DOHH2 (cell line): ENCODE data around the gene AHCY.

Experiments
- H3F3A ChIP-seq: fragments of 200-600 bp; sonication (generic), shearing (Covaris generic); 2 replicates; pipeline ENCODE4 v1.6.0; 2016; ENCODE audit warnings: antibody characterized with exemption, mild to moderate bottlenecking; ENCODE audit not compliant: control insufficient read depth, insufficient read depth
- H3K27ac ChIP-seq: fragments of 200-600 bp; sonication (generic); 2 replicates; pipeline ENCODE4 v1.5.1; 2014; ENCODE audit warnings: low read depth, mild to moderate bottlenecking, low read length, moderate library complexity
- H3K27me3 ChIP-seq: fragments of 200-600 bp; sonication (generic); 2 replicates; pipeline ENCODE4 v1.6.1; 2014; ENCODE audit warnings: mild to moderate bottlenecking, low read length, mixed read lengths; ENCODE audit not compliant: control insufficient read depth
- H3K36me3 ChIP-seq: fragments of 200-600 bp; sonication (generic); 2 replicates; pipeline ENCODE4 v1.6.1; 2014; ENCODE audit warnings: mild to moderate bottlenecking, low read length, moderate library complexity, mixed read lengths; ENCODE audit not compliant: control insufficient read depth
- H3K4me1 ChIP-seq: fragments of 200-600 bp; sonication (generic); 2 replicates; pipeline ENCODE4 v1.6.1; 2014; ENCODE audit warnings: mild to moderate bottlenecking, low read length, mixed read lengths; ENCODE audit not compliant: control insufficient read depth
- H3K4me2 ChIP-seq: fragments of 200-600 bp; sonication (generic); 2 replicates; pipeline ENCODE4 v1.6.0; 2014; ENCODE audit warnings: mild to moderate bottlenecking, low read length, moderate library complexity
- H3K4me3 ChIP-seq: fragments of 200-600 bp; sonication (generic); 2 replicates; pipeline ENCODE4 v1.5.1; 2014; ENCODE audit warnings: mild to moderate bottlenecking, low read length, mixed read lengths
- H3K79me2 ChIP-seq: fragments of 200-600 bp; sonication (generic); 2 replicates; pipeline ENCODE4 v1.6.1; 2014; ENCODE audit warnings: mild to moderate bottlenecking, low read length, mixed read lengths; ENCODE audit not compliant: control insufficient read depth
- H3K9me2 ChIP-seq: fragments of 200-600 bp; sonication (generic); replicated peaks from 2 replicates; pipeline ENCODE4 v1.6.1; 2014; ENCODE audit warnings: mild to moderate bottlenecking, low read length, mixed read lengths; ENCODE audit not compliant: control insufficient read depth
- H3K9me3 ChIP-seq: fragments of 200-600 bp; sonication (generic); 2 replicates; pipeline ENCODE4 v1.6.1; 2014; ENCODE audit warnings: antibody characterized with exemption, low read length, mixed read lengths; ENCODE audit not compliant: control insufficient read depth, insufficient read depth
- H4K20me1 ChIP-seq: fragments of 200-600 bp; sonication (generic); 2 replicates; pipeline ENCODE4 v1.6.0; 2014; ENCODE audit warnings: low read depth, mild to moderate bottlenecking, antibody characterized with exemption, low read length, moderate library complexity; ENCODE audit not compliant: control insufficient read depth, insufficient read depth
- EZH2phosphoT487 ChIP-seq: fragments of 200-600 bp; sonication (generic); IDR thresholded peaks from 2 replicates; pipeline ENCODE4 v1.6.1; 2017; ENCODE audit warnings: borderline replicate concordance, mild to moderate bottlenecking, antibody characterized with exemption, low read length, moderate library complexity, mixed read lengths
- TF ChIP-seq, protein P1 (sequence below): fragments of 200-600 bp; sonication (generic); IDR thresholded peaks from one replicate; pipeline ENCODE4 v1.5.1; 2014; ENCODE audit warnings: antibody characterized with exemption, mild to moderate bottlenecking, low read depth, low read length; ENCODE audit not compliant: poor library complexity, severe bottlenecking

Gene AHCY

GRCh38 chr20:34305333-34306230 is 2.4 kb upstream of the AHCY start:
- H3K79me2 ChIP-seq = peaks cover 23% of the 10 kb centered on the region
- H3K4me2 ChIP-seq = no peak overlapping the region
- H3K4me1 ChIP-seq = peaks cover 21% of the 10 kb centered on the region
- no peaks in the 10 kb centered on the region for H3K9me3 ChIP-seq
- H3K4me3 ChIP-seq = no peak overlapping the region
- no peaks in the 10 kb centered on the region for H3K9me2 ChIP-seq
- H3K27me3 ChIP-seq = peaks cover 3% of the 10 kb centered on the region
- no peak overlapping the region for H3K27ac ChIP-seq
- peaks cover 11% of the 10 kb centered on the region for H4K20me1 ChIP-seq
- TF ChIP-seq, protein P1, sequence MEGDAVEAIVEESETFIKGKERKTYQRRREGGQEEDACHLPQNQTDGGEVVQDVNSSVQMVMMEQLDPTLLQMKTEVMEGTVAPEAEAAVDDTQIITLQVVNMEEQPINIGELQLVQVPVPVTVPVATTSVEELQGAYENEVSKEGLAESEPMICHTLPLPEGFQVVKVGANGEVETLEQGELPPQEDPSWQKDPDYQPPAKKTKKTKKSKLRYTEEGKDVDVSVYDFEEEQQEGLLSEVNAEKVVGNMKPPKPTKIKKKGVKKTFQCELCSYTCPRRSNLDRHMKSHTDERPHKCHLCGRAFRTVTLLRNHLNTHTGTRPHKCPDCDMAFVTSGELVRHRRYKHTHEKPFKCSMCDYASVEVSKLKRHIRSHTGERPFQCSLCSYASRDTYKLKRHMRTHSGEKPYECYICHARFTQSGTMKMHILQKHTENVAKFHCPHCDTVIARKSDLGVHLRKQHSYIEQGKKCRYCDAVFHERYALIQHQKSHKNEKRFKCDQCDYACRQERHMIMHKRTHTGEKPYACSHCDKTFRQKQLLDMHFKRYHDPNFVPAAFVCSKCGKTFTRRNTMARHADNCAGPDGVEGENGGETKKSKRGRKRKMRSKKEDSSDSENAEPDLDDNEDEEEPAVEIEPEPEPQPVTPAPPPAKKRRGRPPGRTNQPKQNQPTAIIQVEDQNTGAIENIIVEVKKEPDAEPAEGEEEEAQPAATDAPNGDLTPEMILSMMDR = no peak
- no peak for TF ChIP-seq EZH2phosphoT487
- H3K36me3 ChIP-seq = peaks cover 22% of the 10 kb centered on the region
- H3F3A ChIP-seq = peaks cover 7% of the 10 kb centered on the region

- H3K9me3 ChIP-seq = no peaks in the 10 kb centered on the region
- peak overlapping the region; percentile 55 for H3K27ac ChIP-seq
- peak overlapping the region; percentile 74 for H3K4me2 ChIP-seq
- peak overlapping the region; percentile 84 for H3K4me3 ChIP-seq
- peaks cover 37% of the 10 kb centered on the region for H3K4me1 ChIP-seq
- peaks cover 7% of the 10 kb centered on the region for H3F3A ChIP-seq
- peaks cover 53% of the 10 kb centered on the region for H3K79me2 ChIP-seq
- no peak for TF ChIP-seq EZH2phosphoT487
- TF ChIP-seq, protein P1 = peak; percentile 20
- peaks cover 38% of the 10 kb centered on the region for H3K36me3 ChIP-seq
- no peaks in the 10 kb centered on the region for H3K27me3 ChIP-seq
- H3K9me2 ChIP-seq = no peaks in the 10 kb centered on the region
- peaks cover 14% of the 10 kb centered on the region for H4K20me1 ChIP-seq
Observed at GRCh38 chr20:34302312-34302722, 838 bp downstream of the AHCY start.

DNA sequence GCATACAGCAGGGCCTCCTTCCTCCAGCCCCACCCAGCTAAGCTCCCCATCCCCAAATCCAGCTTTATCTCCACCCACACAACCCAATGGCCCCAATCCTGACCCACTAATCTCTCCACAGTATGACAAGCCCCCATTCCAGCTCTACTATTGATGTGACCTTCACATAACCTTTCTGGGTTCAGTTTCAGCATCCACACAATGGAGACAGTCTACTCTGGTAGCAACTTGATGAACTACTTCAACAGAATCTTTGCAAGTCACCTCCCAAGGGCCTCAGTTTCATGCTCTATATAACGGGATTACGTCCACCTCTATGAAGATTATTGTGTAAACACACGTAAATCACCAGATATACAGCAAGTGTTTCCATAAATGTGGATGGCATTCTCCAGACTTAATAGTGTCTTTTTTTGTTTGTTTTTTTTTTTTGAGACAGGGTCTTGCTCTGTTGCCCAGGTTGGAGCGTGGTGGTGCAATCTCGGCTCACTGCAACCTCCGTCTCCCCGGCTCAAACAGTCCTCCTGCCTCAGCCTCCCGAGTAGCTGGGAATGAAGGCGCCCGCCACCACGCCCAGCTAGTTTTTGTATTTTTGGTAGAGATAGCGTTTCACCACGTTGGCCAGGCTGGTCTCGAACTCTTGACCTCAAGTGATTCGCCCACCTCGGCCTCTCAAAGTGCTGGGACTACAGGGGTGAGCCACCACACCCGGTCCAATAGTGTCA is 1.4 kb downstream of the AHCY start:
- Histone ChIP-seq H3K9me2 (no peaks in the 10 kb centered on the region), H3K9me3 (no peaks in the 10 kb centered on the region), H4K20me1 (peaks cover 14% of the 10 kb centered on the region), H3K27ac (0 out of 2 replicates have a peak overlapping the region, but pooled peaks have one; percentile 55), H3K79me2 (peaks cover 59% of the 10 kb centered on the region), H3K27me3 (no peaks in the 10 kb centered on the region), H3K4me1 (peaks cover 37% of the 10 kb centered on the region), H3F3A (peaks cover 7% of the 10 kb centered on the region), H3K4me2 (peak overlapping the region; percentile 74), H3K4me3 (peak overlapping the region; percentile 84), H3K36me3 (peaks cover 38% of the 10 kb centered on the region)
- TF ChIP-seq, protein P1 = no peak
- no peak for TF ChIP-seq EZH2phosphoT487
